Transverse colon (tissue), 4 donors: ENCODE results near the gene THRA. TPM values are rescaled to one million over a fixed set of nuclear protein-coding genes. Genes with fewer than 3 reads are reported as not detected.

Source experiments
- DNase-seq: peaks from one replicate; pipeline ENCODE4 v3.0.0-alpha.2; 2019
- H3K27ac ChIP-seq, 4 donors: fragments of 200-600 bp; sonication (generic); 2 replicates each; pipeline ENCODE4 v1.5.1; 2016 to 2018; ENCODE audit warnings: inconsistent platforms in 4 of 4
- H3K27me3 ChIP-seq: fragments of 200-600 bp; sonication (generic); 2 replicates; pipeline ENCODE4 v1.5.1; 2017; ENCODE audit warnings: inconsistent platforms
- H3K36me3 ChIP-seq, 4 donors: fragments of 200-600 bp; sonication (generic); 2 replicates each; pipeline ENCODE4 v1.5.1; 2017 to 2019; ENCODE audit warnings: inconsistent platforms in 4 of 4
- H3K4me1 ChIP-seq, 4 donors: fragments of 200-600 bp; sonication (generic); 2 replicates each; pipeline ENCODE4 v1.5.1; 2017 to 2020; ENCODE audit warnings: inconsistent platforms in 4 of 4
- H3K4me3 ChIP-seq, 4 donors: fragments of 200-600 bp; sonication (generic); 1 replicate in 1 of 4; 2 replicates in 3 of 4; pipeline versions ENCODE4 v1.5.1 to v1.6.1; 2017 to 2019; ENCODE audit warnings: inconsistent platforms in 4 of 4
- H3K9me3 ChIP-seq, 2 donors: fragments of 200-600 bp; sonication (generic); 2 replicates each; pipeline ENCODE4 v1.5.1; 2017 to 2019; ENCODE audit warnings: inconsistent platforms in 2 of 2
- EP300 ChIP-seq: sonication (generic); formaldehyde crosslinking; IDR thresholded peaks from one replicate; pipeline ENCODE4 v1.6.1; 2017; ENCODE audit warnings: antibody characterized with exemption, low read depth
- POLR2A ChIP-seq: fragments of 450-650 bp; IDR thresholded peaks from one replicate; pipeline ENCODE4 v1.6.1; 2016; ENCODE audit warnings: antibody characterized with exemption, mild to moderate bottlenecking, moderate library complexity
- POLR2AphosphoS5 ChIP-seq, 3 donors: sonication (generic); formaldehyde crosslinking; IDR thresholded peaks; one replicate each; pipeline ENCODE4 v1.6.1; 2016; ENCODE audit warnings: antibody characterized with exemption in 3 of 3
- WGBS, 2 donors: methylation state at CpG; one replicate each; pipeline ENCODE4 v1.1.5; 2018; ENCODE audit warnings: low coverage in 1 of 2; 5-methylcytosine and 5-hydroxymethylcytosine counted together
- in situ Hi-C, 4 donors: fragments of 200-750 bp; cut with MboI; loops; one replicate each; pipeline versions ENCODE4 v1.15.0 to v1.15.1; 2017; ENCODE audit warnings: low sequenced_read_pairs in 3 of 4, low pct_ligation_motif_present in 1 of 4, low pct_unique_long_range_greater_than_20kb in 1 of 4
- intact Hi-C: fragments of 100-400 bp; cut with DNase I; formaldehyde crosslinking; loops from one replicate; pipeline ENCODE4 v1.15.1; 2023; ENCODE audit warnings: low total_unique reads
- total RNA-seq, 4 donors: library from RNA; depleted of rRNA; stranded (reverse); fragments of >200 nt; gene quantifications; one replicate each; pipeline ENCODE4 v1.1.0, GENCODE V29; 2016
- TF ChIP-seq, protein P1 (sequence below), 5 experiments: fragments of 200-600 bp in 3 of 5; fragments of 450-650 bp in 2 of 5; sonication (generic) in 3 of 5; IDR thresholded peaks; 1 replicate in 2 of 5; 2 replicates in 3 of 5; pipeline ENCODE4 v1.5.1; 2016 to 2017; ENCODE audit warnings: antibody characterized with exemption in 5 of 5, inconsistent platforms in 3 of 5, mild to moderate bottlenecking in 2 of 5, moderate library complexity in 1 of 5

The THRA gene
- total RNA-seq, 4 donors from 2014 or later = 32.6 to 82.6 (median 58.6) TPM

DNA sequence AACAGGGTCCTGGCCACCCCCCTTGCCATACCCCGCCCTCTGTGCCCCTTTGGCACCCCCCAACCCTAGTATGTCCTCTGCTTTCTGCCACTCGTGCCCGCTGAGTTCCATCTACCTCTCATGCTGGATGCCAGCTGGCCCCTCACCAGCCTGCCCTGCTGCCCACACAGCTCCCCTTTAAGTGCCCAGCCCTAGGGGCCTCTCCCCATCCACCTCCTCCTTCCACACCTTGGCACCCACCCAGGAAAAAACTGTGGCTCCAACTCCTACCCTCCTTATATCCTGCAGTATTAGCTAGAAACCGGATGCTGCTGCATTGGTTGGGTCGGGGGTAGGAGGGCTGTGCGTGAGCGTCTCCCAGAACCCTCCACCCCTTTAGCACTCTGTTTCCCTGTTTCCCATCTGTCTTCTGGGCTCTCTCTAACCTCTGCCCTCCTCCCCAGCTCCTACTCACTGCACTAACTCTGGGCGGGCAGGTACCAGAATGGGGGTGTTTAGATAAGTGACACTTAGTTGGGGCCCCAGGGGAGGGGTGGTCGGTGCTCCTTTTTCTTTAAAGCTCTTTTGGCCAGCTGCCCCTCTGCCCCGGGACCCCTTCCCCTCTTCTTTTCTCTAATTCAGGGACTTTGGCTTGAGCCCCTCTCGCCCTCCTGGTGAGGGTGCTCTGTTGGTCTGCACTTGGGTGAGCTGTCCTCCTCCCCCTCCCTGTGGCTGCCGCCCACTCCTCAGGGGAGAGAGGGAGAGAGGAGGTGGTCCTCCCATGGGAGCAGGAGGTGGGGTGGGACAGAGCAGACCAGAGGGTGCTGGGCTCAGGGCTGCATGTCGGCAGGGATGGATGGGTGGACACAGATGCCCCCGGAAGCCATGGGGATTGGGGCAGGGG, 27.7 kb downstream of the THRA start:
- peaks cover 0 to 48% (median 15%) of the 10 kb centered on the region in 4 donors for H3K36me3 ChIP-seq
- no peaks in the 10 kb centered on the region for H3K9me3 ChIP-seq
- H3K27ac ChIP-seq = peak overlapping the region; percentile 33 to 99 (median 94)
- no peaks in the 10 kb centered on the region for H3K27me3 ChIP-seq
- intact Hi-C loops = no loop called here
- H3K4me1 ChIP-seq = peaks cover 17 to 48% (median 44%) of the 10 kb centered on the region in 4 donors
- no peak for DNase-seq
- 70 to 75% methylated on average over 8 to 14 of the region's 14 CpGs for WGBS, 2 donors
- no peak overlapping the region for H3K4me3 ChIP-seq
- in situ Hi-C loops = no loop called here
- TF ChIP-seq POLR2AphosphoS5 (IDR thresholded peaks at IDR 0.05) (no peak), POLR2A (no peak), EP300 (no peak)
- TF ChIP-seq, protein P1, sequence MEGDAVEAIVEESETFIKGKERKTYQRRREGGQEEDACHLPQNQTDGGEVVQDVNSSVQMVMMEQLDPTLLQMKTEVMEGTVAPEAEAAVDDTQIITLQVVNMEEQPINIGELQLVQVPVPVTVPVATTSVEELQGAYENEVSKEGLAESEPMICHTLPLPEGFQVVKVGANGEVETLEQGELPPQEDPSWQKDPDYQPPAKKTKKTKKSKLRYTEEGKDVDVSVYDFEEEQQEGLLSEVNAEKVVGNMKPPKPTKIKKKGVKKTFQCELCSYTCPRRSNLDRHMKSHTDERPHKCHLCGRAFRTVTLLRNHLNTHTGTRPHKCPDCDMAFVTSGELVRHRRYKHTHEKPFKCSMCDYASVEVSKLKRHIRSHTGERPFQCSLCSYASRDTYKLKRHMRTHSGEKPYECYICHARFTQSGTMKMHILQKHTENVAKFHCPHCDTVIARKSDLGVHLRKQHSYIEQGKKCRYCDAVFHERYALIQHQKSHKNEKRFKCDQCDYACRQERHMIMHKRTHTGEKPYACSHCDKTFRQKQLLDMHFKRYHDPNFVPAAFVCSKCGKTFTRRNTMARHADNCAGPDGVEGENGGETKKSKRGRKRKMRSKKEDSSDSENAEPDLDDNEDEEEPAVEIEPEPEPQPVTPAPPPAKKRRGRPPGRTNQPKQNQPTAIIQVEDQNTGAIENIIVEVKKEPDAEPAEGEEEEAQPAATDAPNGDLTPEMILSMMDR (IDR thresholded peaks at IDR 0.05) = no peak

DNA sequence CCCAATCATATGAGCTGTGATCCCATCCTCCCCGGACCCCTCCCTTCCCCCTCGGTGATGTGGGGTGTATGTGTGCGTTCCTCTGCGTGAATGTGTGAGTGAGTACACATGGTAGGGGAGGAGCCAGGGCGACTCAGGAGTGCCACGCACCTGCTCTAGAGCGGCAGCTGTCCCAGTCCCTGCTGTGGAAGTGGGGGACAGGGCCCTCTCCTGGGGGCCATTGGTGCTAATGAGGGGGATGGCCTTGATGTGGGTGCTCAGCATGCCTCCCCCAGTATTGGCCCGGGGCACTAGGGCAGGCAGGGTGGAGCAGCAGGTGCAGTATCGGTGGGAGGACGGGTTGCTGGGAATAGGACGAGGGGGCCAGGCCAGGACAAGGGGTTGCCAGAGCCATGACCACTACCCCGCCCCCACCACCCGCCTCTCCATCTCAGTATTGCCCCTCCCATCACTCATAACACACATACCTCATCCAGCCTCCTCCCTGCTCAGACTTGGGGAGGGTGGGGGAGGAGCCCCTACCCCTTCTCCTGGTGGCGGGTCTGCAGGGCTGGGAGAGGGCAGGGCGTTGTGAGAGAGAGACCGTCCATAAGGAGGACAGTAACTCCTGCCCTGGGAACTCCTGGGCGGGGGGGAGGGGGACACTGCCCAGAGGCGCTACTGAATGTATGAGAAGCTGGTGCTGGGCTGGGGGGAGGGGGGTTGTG, 29.1 kb downstream of the THRA start:
- Histone ChIP-seq H3K9me3 (no peaks in the 10 kb centered on the region), H3K4me1 (peaks cover 29 to 57% (median 54%) of the 10 kb centered on the region in 4 donors), H3K4me3 (no peak overlapping the region), H3K36me3 (peaks cover 0 to 39% (median 13%) of the 10 kb centered on the region in 4 donors), H3K27me3 (no peaks in the 10 kb centered on the region), H3K27ac (peak overlapping the region; percentile 93 to 99 (median 96))
- no peak for TF ChIP-seq POLR2A
- TF ChIP-seq, protein P1 (IDR thresholded peaks at IDR 0.05) = no peak
- TF ChIP-seq EP300 = no peak
- no peak for TF ChIP-seq POLR2AphosphoS5 (IDR thresholded peaks at IDR 0.05)
- no peak for DNase-seq
- intact Hi-C loops (no loop called here), in situ Hi-C loops (no loop called here)
- 51% methylated on average over 13 of the region's 18 CpGs; no CpG with 5 or more reads in 1 of the 2 donors for WGBS, 2 donors

DNA sequence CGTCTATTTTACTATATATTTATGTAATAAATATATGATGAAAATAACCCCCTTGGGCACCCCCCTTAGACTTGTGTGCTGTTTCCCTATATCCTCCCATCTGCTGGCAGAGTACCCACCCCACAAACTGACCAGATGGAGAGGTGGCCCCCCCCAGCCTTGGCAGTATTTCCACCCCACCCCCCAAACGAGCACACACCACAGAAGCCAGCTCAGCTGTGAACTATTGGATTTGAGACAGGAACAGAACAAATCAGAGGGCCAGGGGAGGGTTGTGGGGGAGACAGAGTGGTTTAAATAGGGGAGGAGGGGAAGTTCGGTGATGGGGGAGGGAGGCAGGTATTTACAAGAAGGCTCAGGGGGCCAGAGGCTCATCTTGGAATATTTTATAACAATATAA, 29.8 kb downstream of the THRA start:
- TF ChIP-seq EP300 (no peak), POLR2A (no peak), POLR2AphosphoS5 (IDR thresholded peaks at IDR 0.05) (no peak)
- TF ChIP-seq, protein P1 (IDR thresholded peaks at IDR 0.05) = no peak
- Histone ChIP-seq H3K27me3 (no peaks in the 10 kb centered on the region), H3K9me3 (no peaks in the 10 kb centered on the region), H3K27ac (peak overlapping the region; percentile 93 to 99 (median 96)), H3K36me3 (peaks cover 0 to 35% (median 11%) of the 10 kb centered on the region in 4 donors), H3K4me1 (peaks cover 36 to 64% (median 62%) of the 10 kb centered on the region in 4 donors), H3K4me3 (no peak overlapping the region)
- WGBS, 2 donors = 41 to 44% methylated on average over 3 of the region's 3 CpGs
- intact Hi-C loops = no loop called here
- DNase-seq = no peak
- in situ Hi-C loops = no loop called here

DNA sequence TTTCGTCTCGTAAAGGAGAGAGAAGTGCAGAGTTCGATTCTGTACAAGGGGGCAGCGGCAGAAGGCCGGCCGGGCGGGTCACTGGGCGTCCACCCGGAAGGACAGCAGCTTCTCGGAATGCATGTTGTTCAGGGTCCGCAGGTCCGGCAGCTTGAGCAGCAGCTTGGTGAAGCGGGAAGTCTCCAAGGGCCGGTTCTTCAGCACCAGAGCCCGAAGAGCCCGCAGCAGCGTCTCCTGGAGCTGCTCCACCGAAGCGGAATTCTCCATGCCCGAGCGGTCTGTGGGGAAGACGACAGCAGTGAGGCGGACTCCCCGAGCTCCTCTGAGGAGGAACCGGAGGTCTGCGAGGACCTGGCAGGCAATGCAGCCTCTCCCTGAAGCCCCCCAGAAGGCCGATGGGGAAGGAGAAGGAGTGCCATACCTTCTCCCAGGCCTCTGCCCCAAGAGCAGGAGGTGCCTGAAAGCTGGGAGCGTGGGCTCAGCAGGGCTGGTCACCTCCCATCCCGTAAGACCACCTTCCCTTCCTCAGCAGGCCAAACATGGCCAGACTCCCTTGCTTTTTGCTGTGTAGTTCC, 30.3 kb downstream of the THRA start:
- peaks cover 41 to 69% (median 67%) of the 10 kb centered on the region in 4 donors for H3K4me1 ChIP-seq
- H3K9me3 ChIP-seq = no peaks in the 10 kb centered on the region
- H3K36me3 ChIP-seq = peaks cover 0 to 30% (median 9%) of the 10 kb centered on the region in 4 donors
- peak overlapping the region; percentile 93 to 99 (median 96) for H3K27ac ChIP-seq
- H3K4me3 ChIP-seq = no peak overlapping the region
- intact Hi-C loops = no loop called here
- TF ChIP-seq POLR2AphosphoS5 (IDR thresholded peaks at IDR 0.05) (no peak), EP300 (no peak), POLR2A (no peak)
- TF ChIP-seq, protein P1 (IDR thresholded peaks at IDR 0.05) = no peak
- WGBS, 2 donors = 69 to 85% methylated on average over 11 to 29 of the region's 29 CpGs
- H3K27me3 ChIP-seq = no peaks in the 10 kb centered on the region
- DNase-seq = no peak
- in situ Hi-C loops = no loop called here
